Panc1 (cell line): ENCODE results near the gene LSM2. TPM values are rescaled to one million over a fixed set of nuclear protein-coding genes. Genes with fewer than 3 reads are reported as not detected.

Experiments
- ATAC-seq: fragments of 200-7000 bp; cut with Tn5 transposase; 2 replicates; pipeline ENCODE4 v1.9.1; 2020; ENCODE audit warnings: mild to moderate bottlenecking, moderate library complexity
- BruUV-seq: library from RNA; stranded (reverse); fragments of 400-500 nt; replicated peaks from 2 replicates; lab custom pipeline; 2021; lab: Mats Ljungman, UMichigan
- CTCF ChIA-PET: fragments of 300-600 bp; sonication (Branson Sonifier 250); formaldehyde crosslinking; loops from one replicate; lab custom pipeline; 2022; ENCODE audit warnings: antibody characterized with exemption; lab: Charles Lee
- POLR2A ChIA-PET: fragments of 300-600 bp; sonication (Branson Sonifier 250); formaldehyde crosslinking; loops from one replicate; lab custom pipeline; 2022; ENCODE audit warnings: antibody characterized with exemption; lab: Charles Lee
- DNase-seq: peaks from one replicate; pipeline ENCODE4 v3.0.0-alpha.2; 2010; ENCODE audit warnings: low read depth, low spot score
- H3K27ac ChIP-seq: 2 replicates; pipeline ENCODE4 v1.5.1; 2011; ENCODE audit warnings: mild to moderate bottlenecking, low read length, inconsistent platforms
- H3K27me3 ChIP-seq: fragments of 200-500 bp; sonication (Bioruptor generic); 2 replicates; pipeline ENCODE4 v1.6.0; 2014; ENCODE audit warnings: low read length, inconsistent platforms; ENCODE audit not compliant: control insufficient read depth, insufficient read depth
- H3K36me3 ChIP-seq: fragments of 200-500 bp; sonication (Bioruptor generic); 2 replicates; pipeline ENCODE4 v1.5.1; 2014; ENCODE audit warnings: inconsistent platforms, mild to moderate bottlenecking, low read length, moderate library complexity; ENCODE audit not compliant: control insufficient read depth, insufficient read depth
- H3K4me1 ChIP-seq: 2 replicates; pipeline ENCODE4 v1.5.1; 2011; ENCODE audit warnings: inconsistent platforms, mild to moderate bottlenecking, low read length, moderate library complexity; ENCODE audit not compliant: control insufficient read depth, insufficient read depth
- H3K4me3 ChIP-seq, 2 experiments: 2 replicates each; pipeline ENCODE4 v1.5.1; 2011 to 2012; ENCODE audit warnings: low read depth in 2 of 2, low read length in 2 of 2, mild to moderate bottlenecking in 2 of 2, inconsistent platforms in 1 of 2, moderate library complexity in 1 of 2
- H3K9me3 ChIP-seq: fragments of 200-500 bp; sonication (Bioruptor generic); 2 replicates; pipeline ENCODE4 v1.5.1; 2014; ENCODE audit warnings: low read depth, mild to moderate bottlenecking, inconsistent platforms, low read length, moderate library complexity; ENCODE audit not compliant: control insufficient read depth, insufficient read depth
- POLR2AphosphoS5 ChIP-seq: IDR thresholded peaks from 2 replicates; pipeline ENCODE4 v1.6.1; 2012; ENCODE audit warnings: mild to moderate bottlenecking, low read depth, low read length, moderate library complexity
- SIN3A ChIP-seq: IDR thresholded peaks from 2 replicates; pipeline ENCODE4 v1.6.1; 2012; ENCODE audit warnings: low read depth, mild to moderate bottlenecking, low read length, moderate library complexity, borderline replicate concordance; ENCODE audit not compliant: insufficient read depth
- TCF7L2 ChIP-seq: IDR thresholded peaks from 2 replicates; pipeline ENCODE4 v1.6.1; 2011; ENCODE audit warnings: mild to moderate bottlenecking, low read depth, low read length, inconsistent platforms
- in situ Hi-C: cut with HindIII; loops from 2 replicates; pipeline ENCODE4 v1.10.0; 2016; ENCODE audit warnings: low sequenced_read_pairs, low pct_unique_long_range_greater_than_20kb
- intact Hi-C: fragments of 100-400 bp; cut with micrococcal nuclease; formaldehyde crosslinking; loops from one replicate; pipeline ENCODE4 v1.10.0; 2022; ENCODE audit not compliant: unreplicated experiment
- total RNA-seq: library from RNA; stranded (reverse); gene quantifications from one replicate; pipeline ENCODE4 v1.2.1, GENCODE V29; 2021; ENCODE audit not compliant: unreplicated experiment
- TF ChIP-seq, protein P1 (sequence below): fragments of 450-650 bp; IDR thresholded peaks from 2 replicates; pipeline ENCODE4 v1.5.1; 2017; ENCODE audit warnings: mild to moderate bottlenecking
- TF ChIP-seq, protein P2 (sequence below), 2 experiments: IDR thresholded peaks; 2 replicates each; pipeline ENCODE4 v1.6.1; 2011 to 2012; ENCODE audit warnings: low read depth in 2 of 2, control low read depth in 1 of 2, low read length in 1 of 2, mild to moderate bottlenecking in 1 of 2, moderate library complexity in 1 of 2; ENCODE audit not compliant: insufficient read depth in 1 of 2

The LSM2 gene
- total RNA-seq, 1 experiment from 2014 or later: 89.7 TPM

DNA sequence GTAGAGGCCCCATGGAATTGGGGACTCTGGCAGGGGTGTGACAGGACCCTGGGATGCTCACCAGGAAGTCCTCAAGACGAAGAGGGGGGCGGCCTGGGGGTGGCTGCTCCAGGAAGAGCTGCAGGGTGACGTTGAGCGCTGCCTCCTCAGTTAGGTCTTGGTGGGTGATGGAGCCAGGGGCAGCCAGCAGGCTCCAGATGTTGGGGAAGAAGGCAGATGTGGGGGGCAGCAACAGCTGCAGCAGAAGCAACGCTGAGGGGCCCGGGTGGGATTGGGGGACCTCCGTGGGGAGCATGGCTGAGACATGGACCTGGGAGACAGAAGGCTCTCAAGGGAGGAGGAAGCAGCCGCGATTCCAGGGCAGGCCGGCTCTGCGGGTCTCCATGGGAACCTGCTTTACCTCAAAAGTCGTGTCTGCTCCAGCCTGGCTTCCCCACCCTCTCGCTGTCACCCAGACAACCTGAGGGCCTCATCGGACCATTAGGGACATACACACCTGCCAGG, 30.2 kb downstream of the LSM2 start:
- CTCF ChIA-PET: no interaction called here
- Histone ChIP-seq H3K27ac (peak overlapping the region; percentile 74), H3K4me3 (peak overlapping the region in 1 of 2 experiments; percentile 3; a peak in 1 of 4 replicates), H3K4me1 (peaks cover 31% of the 10 kb centered on the region), H3K27me3 (no peaks in the 10 kb centered on the region), H3K36me3 (no peaks in the 10 kb centered on the region), H3K9me3 (no peaks in the 10 kb centered on the region)
- POLR2A ChIA-PET: interaction anchor here (0.6 kb wide), 1 partner anchor 140 kb away, joined by 11 read pairs; no protein-coding TSS in a partner anchor
- in situ Hi-C loops: no loop called here
- ATAC-seq: peak; percentile 28
- DNase-seq: no peak
- BruUV-seq: no TSS peak
- TF ChIP-seq, protein P1, sequence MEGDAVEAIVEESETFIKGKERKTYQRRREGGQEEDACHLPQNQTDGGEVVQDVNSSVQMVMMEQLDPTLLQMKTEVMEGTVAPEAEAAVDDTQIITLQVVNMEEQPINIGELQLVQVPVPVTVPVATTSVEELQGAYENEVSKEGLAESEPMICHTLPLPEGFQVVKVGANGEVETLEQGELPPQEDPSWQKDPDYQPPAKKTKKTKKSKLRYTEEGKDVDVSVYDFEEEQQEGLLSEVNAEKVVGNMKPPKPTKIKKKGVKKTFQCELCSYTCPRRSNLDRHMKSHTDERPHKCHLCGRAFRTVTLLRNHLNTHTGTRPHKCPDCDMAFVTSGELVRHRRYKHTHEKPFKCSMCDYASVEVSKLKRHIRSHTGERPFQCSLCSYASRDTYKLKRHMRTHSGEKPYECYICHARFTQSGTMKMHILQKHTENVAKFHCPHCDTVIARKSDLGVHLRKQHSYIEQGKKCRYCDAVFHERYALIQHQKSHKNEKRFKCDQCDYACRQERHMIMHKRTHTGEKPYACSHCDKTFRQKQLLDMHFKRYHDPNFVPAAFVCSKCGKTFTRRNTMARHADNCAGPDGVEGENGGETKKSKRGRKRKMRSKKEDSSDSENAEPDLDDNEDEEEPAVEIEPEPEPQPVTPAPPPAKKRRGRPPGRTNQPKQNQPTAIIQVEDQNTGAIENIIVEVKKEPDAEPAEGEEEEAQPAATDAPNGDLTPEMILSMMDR: no peak
- TF ChIP-seq POLR2AphosphoS5 (no peak), SIN3A (no peak)
- intact Hi-C loops: loop anchor here (10.0 kb wide), 1 partner anchor 48 kb away; the partner anchor contains the start of gene HSPA1B

DNA sequence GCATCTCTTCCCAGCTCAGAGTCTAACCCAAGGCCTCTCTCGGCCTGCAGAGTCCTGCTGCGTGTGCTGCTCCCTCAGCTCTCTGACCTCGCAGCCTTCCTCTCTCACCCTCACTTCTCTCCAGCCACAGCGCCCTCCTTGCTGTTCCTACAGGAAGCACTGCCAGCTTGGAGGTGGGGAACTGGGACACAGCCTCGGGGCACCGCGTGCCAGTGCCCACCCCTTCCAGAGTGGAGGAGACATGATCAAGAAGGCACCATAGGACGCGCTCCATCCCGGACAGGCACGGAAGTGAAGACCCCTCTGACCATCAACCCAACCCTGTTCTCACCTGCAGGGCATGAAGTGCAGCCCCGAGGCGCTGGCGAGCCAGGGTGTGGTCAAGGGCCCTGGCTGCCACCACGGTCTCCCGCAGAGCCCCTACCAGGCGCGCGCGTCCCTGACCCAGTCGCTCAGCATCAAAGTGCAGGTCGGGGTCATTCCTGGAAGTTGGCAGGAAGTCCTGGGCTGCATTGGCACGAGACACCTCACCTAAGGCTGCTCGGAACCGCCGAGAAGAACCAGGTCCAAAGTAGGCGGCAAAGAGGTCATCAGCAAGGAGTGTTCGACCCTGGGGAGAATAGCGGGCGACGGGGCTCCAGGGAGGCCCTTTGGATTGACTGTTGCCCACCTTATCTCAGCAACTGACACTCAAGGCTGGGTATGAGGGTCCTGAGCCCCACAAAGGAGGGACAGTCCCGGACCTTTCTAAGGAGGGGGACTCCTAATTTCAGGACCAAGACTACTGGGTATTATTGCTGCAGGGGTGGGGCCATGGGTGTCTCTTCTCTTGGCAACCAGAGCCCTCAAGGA, 30.9 kb downstream of the LSM2 start:
- no TSS peak for BruUV-seq
- intact Hi-C loops (loop anchor here (10.0 kb wide), 1 partner anchor 49 kb away; the partner anchor contains the start of gene HSPA1B), in situ Hi-C loops (no loop called here)
- DNase-seq (no peak), ATAC-seq (no peak)
- Histone ChIP-seq H3K27me3 (no peaks in the 10 kb centered on the region), H3K9me3 (no peaks in the 10 kb centered on the region), H3K4me1 (peaks cover 31% of the 10 kb centered on the region), H3K4me3 (no peak overlapping the region), H3K36me3 (no peaks in the 10 kb centered on the region), H3K27ac (peak overlapping the region; percentile 48)
- TF ChIP-seq TCF7L2 (no peak), POLR2AphosphoS5 (no peak), SIN3A (no peak)
- TF ChIP-seq, protein P2, sequence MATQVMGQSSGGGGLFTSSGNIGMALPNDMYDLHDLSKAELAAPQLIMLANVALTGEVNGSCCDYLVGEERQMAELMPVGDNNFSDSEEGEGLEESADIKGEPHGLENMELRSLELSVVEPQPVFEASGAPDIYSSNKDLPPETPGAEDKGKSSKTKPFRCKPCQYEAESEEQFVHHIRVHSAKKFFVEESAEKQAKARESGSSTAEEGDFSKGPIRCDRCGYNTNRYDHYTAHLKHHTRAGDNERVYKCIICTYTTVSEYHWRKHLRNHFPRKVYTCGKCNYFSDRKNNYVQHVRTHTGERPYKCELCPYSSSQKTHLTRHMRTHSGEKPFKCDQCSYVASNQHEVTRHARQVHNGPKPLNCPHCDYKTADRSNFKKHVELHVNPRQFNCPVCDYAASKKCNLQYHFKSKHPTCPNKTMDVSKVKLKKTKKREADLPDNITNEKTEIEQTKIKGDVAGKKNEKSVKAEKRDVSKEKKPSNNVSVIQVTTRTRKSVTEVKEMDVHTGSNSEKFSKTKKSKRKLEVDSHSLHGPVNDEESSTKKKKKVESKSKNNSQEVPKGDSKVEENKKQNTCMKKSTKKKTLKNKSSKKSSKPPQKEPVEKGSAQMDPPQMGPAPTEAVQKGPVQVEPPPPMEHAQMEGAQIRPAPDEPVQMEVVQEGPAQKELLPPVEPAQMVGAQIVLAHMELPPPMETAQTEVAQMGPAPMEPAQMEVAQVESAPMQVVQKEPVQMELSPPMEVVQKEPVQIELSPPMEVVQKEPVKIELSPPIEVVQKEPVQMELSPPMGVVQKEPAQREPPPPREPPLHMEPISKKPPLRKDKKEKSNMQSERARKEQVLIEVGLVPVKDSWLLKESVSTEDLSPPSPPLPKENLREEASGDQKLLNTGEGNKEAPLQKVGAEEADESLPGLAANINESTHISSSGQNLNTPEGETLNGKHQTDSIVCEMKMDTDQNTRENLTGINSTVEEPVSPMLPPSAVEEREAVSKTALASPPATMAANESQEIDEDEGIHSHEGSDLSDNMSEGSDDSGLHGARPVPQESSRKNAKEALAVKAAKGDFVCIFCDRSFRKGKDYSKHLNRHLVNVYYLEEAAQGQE (IDR thresholded peaks at IDR 0.05; ENCODE audit: insufficient read depth in 1 of 2, low read depth in 2 of 2, low read length in 1 of 2): no peak
- TF ChIP-seq, protein P1: no peak
- ChIA-PET CTCF (interaction anchor here (0.6 to 1.2 kb wide), 3 partner anchors 16 to 192 kb away, joined by 3 to 7 read pairs (median 5); no protein-coding TSS in a partner anchor), POLR2A (interaction anchor here (0.5 to 0.7 kb wide), 3 partner anchors 59 to 1542 kb away, joined by 3 to 8 read pairs (median 6); no protein-coding TSS in a partner anchor)
